Naive thymus-derived CD4-positive, alpha-beta T cell (primary cell): Measurements from ENCODE around the gene ZNF274. TPM values are rescaled to one million over a fixed set of nuclear protein-coding genes. Genes with fewer than 3 reads are reported as not detected.

Experiments
- ATAC-seq: fragments of 150-1000 bp; cut with Tn5 transposase; 2 replicates; pipeline ENCODE4 v1.10.0; 2021; ENCODE audit warnings: mild to moderate bottlenecking, moderate library complexity
- CTCF ChIA-PET: fragments of 350-600 bp; sonication (Branson Sonifier 250); formaldehyde crosslinking; loops from one replicate; lab custom pipeline; 2021; ENCODE audit warnings: antibody characterized with exemption; lab: Charles Lee
- POLR2A ChIA-PET: fragments of 350-600 bp; sonication (Branson Sonifier 250); formaldehyde crosslinking; loops from one replicate; lab custom pipeline; 2021; ENCODE audit warnings: antibody characterized with exemption, inconsistent platforms; lab: Charles Lee
- DNase-seq, 9 donors: peaks; one replicate each; pipeline versions ENCODE4 v3.0.0 to v3.0.0-alpha.2; 2020 to 2022; ENCODE audit warnings: mixed read lengths in 1 of 9
- H3K27ac ChIP-seq: one replicate; pipeline ENCODE4 v1.7.0; 2013; ENCODE audit warnings: mild to moderate bottlenecking, low read depth, low read length, moderate library complexity
- H3K27me3 ChIP-seq, 2 donors: one replicate each; pipeline ENCODE4 v1.7.0; 2013; ENCODE audit warnings: low read length in 2 of 2, mild to moderate bottlenecking in 2 of 2, moderate library complexity in 2 of 2; ENCODE audit not compliant: control insufficient read depth in 2 of 2, insufficient read depth in 2 of 2
- H3K36me3 ChIP-seq, 3 experiments: 1 replicate in 2 of 3; 2 replicates in 1 of 3; pipeline ENCODE4 v1.7.0; 2013; ENCODE audit warnings: low read length in 3 of 3, mild to moderate bottlenecking in 3 of 3, moderate library complexity in 1 of 3; ENCODE audit not compliant: insufficient read depth in 3 of 3, control insufficient read depth in 2 of 3
- H3K4me1 ChIP-seq, 2 donors: one replicate each; pipeline ENCODE4 v1.7.0; 2013; ENCODE audit warnings: low read length in 2 of 2, mild to moderate bottlenecking in 2 of 2, moderate library complexity in 1 of 2; ENCODE audit not compliant: control insufficient read depth in 2 of 2, insufficient read depth in 2 of 2
- H3K4me3 ChIP-seq: 2 replicates; pipeline ENCODE4 v1.7.0; 2013; ENCODE audit warnings: mild to moderate bottlenecking, low read length
- H3K9me3 ChIP-seq, 3 experiments: 1 replicate in 2 of 3; 2 replicates in 1 of 3; pipeline ENCODE4 v1.7.0; 2013; ENCODE audit warnings: low read length in 3 of 3; ENCODE audit not compliant: control insufficient read depth in 2 of 3
- H3K27ac Mint-ChIP-seq, 9 donors: one replicate each; pipeline ENCODE4 v1.8.0; 2020 to 2022; ENCODE audit warnings: mixed read lengths in 9 of 9, mild to moderate bottlenecking in 8 of 9, moderate library complexity in 5 of 9, inconsistent platforms in 2 of 9
- H3K27me3 Mint-ChIP-seq, 5 donors: one replicate each; pipeline ENCODE4 v1.8.0; 2021 to 2022; ENCODE audit warnings: mixed read lengths in 5 of 5, mild to moderate bottlenecking in 1 of 5
- H3K36me3 Mint-ChIP-seq, 5 donors: one replicate each; pipeline ENCODE4 v1.8.0; 2020 to 2022; ENCODE audit warnings: mixed read lengths in 5 of 5, mild to moderate bottlenecking in 3 of 5, inconsistent platforms in 1 of 5
- H3K4me1 Mint-ChIP-seq, 7 donors: one replicate each; pipeline ENCODE4 v1.8.0; 2020 to 2022; ENCODE audit warnings: mixed read lengths in 7 of 7, mild to moderate bottlenecking in 3 of 7, inconsistent platforms in 1 of 7
- H3K4me3 Mint-ChIP-seq, 10 donors: one replicate each; pipeline ENCODE4 v1.8.0; 2020 to 2022; ENCODE audit warnings: mild to moderate bottlenecking in 10 of 10, mixed read lengths in 10 of 10, moderate library complexity in 6 of 10, inconsistent platforms in 2 of 10
- H3K9me3 Mint-ChIP-seq, 11 donors: one replicate each; pipeline ENCODE4 v1.8.0; 2020 to 2022; ENCODE audit warnings: mixed read lengths in 11 of 11, mild to moderate bottlenecking in 4 of 11, inconsistent platforms in 1 of 11, moderate library complexity in 1 of 11
- intact Hi-C, 2 donors: fragments of 100-400 bp; cut with micrococcal nuclease; formaldehyde crosslinking; loops; one replicate each; pipeline ENCODE4 v1.15.1; 2023
- polyA plus RNA-seq, 2 donors: library from polyadenylated mRNA; unstranded; fragments of 300-500 nt; fragmentation: Illumina TruSeq; gene quantifications; one replicate each; pipeline ENCODE4 v1.2.3, GENCODE V29; 2021
- total RNA-seq, 6 experiments: library from RNA in 5 of 6; stranded (reverse) in 5 of 6; gene quantifications; 1 replicate in 5 of 6; 2 replicates in 1 of 6; pipeline ENCODE4 v1.2.3 and lab custom pipeline; 2021 to 2026

ZNF274 gene
- total and polyA plus RNA-seq, 7 experiments from 2014 or later = 20.1 to 91.1 (median 52.7) TPM

DNA sequence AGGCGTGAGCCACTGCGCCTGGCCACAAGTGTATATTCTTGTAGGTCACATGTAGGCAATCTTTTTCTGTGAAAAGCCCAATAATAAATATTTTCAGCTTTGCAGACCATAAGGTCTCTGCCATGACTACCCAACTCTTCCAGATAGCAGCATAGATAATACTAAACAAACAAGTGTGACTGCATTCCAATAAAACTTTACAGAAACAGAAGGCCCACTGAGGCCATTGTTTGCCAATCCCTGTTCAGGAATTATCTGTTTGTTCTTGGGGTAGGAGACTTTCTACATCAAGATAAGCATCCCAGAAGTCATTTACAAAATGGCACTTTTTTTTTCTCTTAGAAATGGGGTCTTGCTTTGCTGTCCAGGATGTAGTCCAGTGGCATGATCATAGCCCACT, 29.5 kb upstream of the ZNF274 start:
- ATAC-seq = no peak
- Histone ChIP-seq H3K27me3 (no peaks in the 10 kb centered on the region), H3K4me3 (no peak overlapping the region), H3K9me3 (no peaks in the 10 kb centered on the region), H3K4me1 (peaks cover 10 to 19% of the 10 kb centered on the region in 2 donors), H3K27ac (no peak overlapping the region), H3K36me3 (peaks cover 0 to 9% (median 0%) of the 10 kb centered on the region in 3 experiments)
- CTCF ChIA-PET = no interaction called here
- Mint-ChIP-seq H3K9me3 (peaks cover 3 to 44% (median 9%) of the 10 kb centered on the region in 11 donors), H3K27me3 (no peaks in the 10 kb centered on the region), H3K4me3 (peak overlapping the region in 7 of 10 donors; percentile 6 to 86 (median 44)), H3K27ac (no peak overlapping the region), H3K36me3 (peaks cover 4 to 13% (median 8%) of the 10 kb centered on the region in 5 donors), H3K4me1 (peaks cover 11 to 41% (median 27%) of the 10 kb centered on the region in 7 donors)
- DNase-seq = no peak
- POLR2A ChIA-PET = interaction anchor here (0.9 to 1.1 kb wide), 2 partner anchors 30 to 150 kb away, joined by 3 to 4 read pairs; partner anchors contain the start of gene ZNF274
- intact Hi-C loops = loop anchor here (5.0 to 10.0 kb wide), 7 partner anchors 151 to 1839 kb away; partner anchors contain the start of genes ZNF416 (in 1 of the 2), ZNF419 (in 1 of the 2), ZNF583 (in 1 of the 2) and ZNF606 (in 1 of the 2)

DNA sequence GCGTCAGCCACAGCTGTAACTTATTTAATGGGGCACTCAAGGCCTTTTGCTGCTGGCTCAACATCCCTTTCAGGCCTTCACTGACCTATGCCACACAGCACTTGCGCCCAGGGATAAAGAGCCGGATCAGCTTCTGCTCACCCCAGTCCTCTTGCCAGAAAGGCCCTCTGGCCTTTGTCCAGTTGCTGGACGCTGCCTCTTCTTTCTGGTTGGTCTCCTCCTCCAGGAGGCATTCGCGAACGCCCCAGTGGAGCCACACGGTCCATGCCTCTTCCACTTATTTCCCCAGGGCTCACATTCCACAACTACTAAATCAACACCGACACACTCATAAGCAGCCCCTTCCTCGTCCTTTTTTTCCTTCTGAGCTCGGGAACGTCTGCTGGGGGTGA, 28.6 kb upstream of the ZNF274 start:
- Histone ChIP-seq H3K4me3 (peak overlapping the region; percentile 97), H3K9me3 (no peaks in the 10 kb centered on the region), H3K36me3 (peaks cover 0 to 9% (median 0%) of the 10 kb centered on the region in 3 experiments), H3K27ac (peak overlapping the region; percentile 99), H3K4me1 (peaks cover 10 to 19% of the 10 kb centered on the region in 2 donors), H3K27me3 (no peaks in the 10 kb centered on the region)
- ChIA-PET POLR2A (interaction anchor here (0.6 to 1.1 kb wide), 4 partner anchors 29 to 183 kb away, joined by 3 to 4 read pairs (median 3); no protein-coding TSS in a partner anchor), CTCF (no interaction called here)
- H3K4me3 Mint-ChIP-seq = peak overlapping the region; percentile 68 to 90 (median 84)
- peaks cover 11 to 39% (median 26%) of the 10 kb centered on the region in 7 donors for H3K4me1 Mint-ChIP-seq
- peaks cover 2 to 13% (median 4%) of the 10 kb centered on the region in 5 donors for H3K36me3 Mint-ChIP-seq
- intact Hi-C loops = loop anchor here (1.0 to 10.0 kb wide), 12 partner anchors 55 to 1839 kb away; partner anchors contain the start of genes ZNF416 (in 2 of the 2), ZNF776 (in 2 of the 2), ZNF419 (in 1 of the 2) and ZNF470 (in 1 of the 2)
- DNase-seq (peak in 2 of 9 donors; percentile 3 to 6), ATAC-seq (no peak)
- H3K27ac Mint-ChIP-seq = peak overlapping the region in 8 of 9 donors; percentile 28 to 75 (median 68)
- peaks cover 3 to 43% (median 8%) of the 10 kb centered on the region in 11 donors for H3K9me3 Mint-ChIP-seq
- H3K27me3 Mint-ChIP-seq = no peaks in the 10 kb centered on the region

DNA sequence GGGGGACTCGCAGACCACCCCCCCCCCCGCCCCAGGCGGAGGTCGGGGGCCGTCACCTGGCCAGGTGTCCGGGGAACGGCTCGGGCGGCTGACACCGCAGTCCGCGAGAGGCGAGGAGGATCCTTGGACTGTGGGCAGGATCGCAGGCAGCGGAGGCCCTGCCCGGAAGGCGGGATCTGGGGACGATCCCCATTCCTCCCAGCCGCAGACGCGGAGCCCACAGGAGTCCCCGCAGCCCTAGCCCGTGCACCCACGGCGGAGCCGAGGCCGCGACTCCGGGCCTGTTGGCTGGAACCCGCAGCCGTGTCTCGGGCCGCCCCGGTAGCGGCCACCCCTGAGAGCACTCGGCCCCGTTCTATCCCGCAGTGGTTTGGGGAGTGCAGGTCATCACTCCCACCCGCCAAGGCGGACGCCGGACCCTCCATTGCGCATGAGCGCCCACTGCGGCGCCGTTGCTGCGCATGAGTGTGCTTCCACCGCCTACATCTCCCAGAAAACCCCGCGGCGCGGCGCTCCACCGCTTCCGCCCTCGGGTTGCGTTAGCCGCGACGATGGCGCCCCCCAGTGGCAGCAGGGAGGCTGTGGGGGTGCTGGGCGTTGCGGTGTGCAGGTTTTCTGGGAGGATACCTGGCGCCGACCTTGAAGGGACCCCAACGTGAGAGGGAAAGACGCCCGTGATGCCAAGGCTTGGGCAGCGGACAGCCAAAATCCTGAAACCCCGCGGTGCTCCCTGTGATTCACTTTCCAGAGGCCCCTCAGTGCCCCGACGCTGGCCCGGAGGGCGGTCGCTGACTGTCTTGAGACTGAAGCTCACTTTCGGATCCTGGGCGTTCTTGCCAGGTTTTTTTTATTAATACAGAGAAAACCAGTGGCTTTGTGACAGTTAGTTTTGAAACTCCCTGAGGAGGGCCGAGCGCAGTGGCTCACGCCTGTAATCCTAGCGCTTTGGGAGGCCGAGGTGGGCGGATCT, 27.9 kb upstream of the ZNF274 start:
- intact Hi-C loops = loop anchor here (1.0 to 10.0 kb wide), 29 partner anchors 28 to 1903 kb away; partner anchors contain the start of genes ERVK3-1 (in 2 of the 2), ZNF416 (in 2 of the 2), ZNF749 (in 2 of the 2) and ZNF776 (in 2 of the 2)
- Histone ChIP-seq H3K4me3 (peak overlapping the region; percentile 97), H3K36me3 (peaks cover 0 to 9% (median 0%) of the 10 kb centered on the region in 3 experiments), H3K9me3 (peaks cover 0 to under 1% (median 0%) of the 10 kb centered on the region in 3 experiments), H3K27ac (peak overlapping the region; percentile 99), H3K27me3 (no peaks in the 10 kb centered on the region), H3K4me1 (peaks cover 8 to 13% of the 10 kb centered on the region in 2 donors)
- H3K4me3 Mint-ChIP-seq = peak overlapping the region; percentile 72 to 90 (median 84)
- ChIA-PET POLR2A (interaction anchor here (0.6 to 1.0 kb wide), 6 partner anchors 29 to 748 kb away, joined by 3 to 4 read pairs (median 3); partner anchors contain the start of genes ZBTB45 and ZNF416), CTCF (interaction anchor here (0.6 to 0.7 kb wide), 2 partner anchors 336 to 749 kb away, joined by 3 to 4 read pairs; no protein-coding TSS in a partner anchor)
- H3K27ac Mint-ChIP-seq = peak overlapping the region; percentile 52 to 80 (median 73)
- no peaks in the 10 kb centered on the region for H3K27me3 Mint-ChIP-seq
- peaks cover 0 to 11% (median 4%) of the 10 kb centered on the region in 5 donors for H3K36me3 Mint-ChIP-seq
- peak; percentile 98 for ATAC-seq
- peaks cover 6 to 33% (median 19%) of the 10 kb centered on the region in 7 donors for H3K4me1 Mint-ChIP-seq
- peaks cover 0 to 40% (median 7%) of the 10 kb centered on the region in 11 donors for H3K9me3 Mint-ChIP-seq
- DNase-seq = peak; percentile 92 to 100 (median 98)

DNA sequence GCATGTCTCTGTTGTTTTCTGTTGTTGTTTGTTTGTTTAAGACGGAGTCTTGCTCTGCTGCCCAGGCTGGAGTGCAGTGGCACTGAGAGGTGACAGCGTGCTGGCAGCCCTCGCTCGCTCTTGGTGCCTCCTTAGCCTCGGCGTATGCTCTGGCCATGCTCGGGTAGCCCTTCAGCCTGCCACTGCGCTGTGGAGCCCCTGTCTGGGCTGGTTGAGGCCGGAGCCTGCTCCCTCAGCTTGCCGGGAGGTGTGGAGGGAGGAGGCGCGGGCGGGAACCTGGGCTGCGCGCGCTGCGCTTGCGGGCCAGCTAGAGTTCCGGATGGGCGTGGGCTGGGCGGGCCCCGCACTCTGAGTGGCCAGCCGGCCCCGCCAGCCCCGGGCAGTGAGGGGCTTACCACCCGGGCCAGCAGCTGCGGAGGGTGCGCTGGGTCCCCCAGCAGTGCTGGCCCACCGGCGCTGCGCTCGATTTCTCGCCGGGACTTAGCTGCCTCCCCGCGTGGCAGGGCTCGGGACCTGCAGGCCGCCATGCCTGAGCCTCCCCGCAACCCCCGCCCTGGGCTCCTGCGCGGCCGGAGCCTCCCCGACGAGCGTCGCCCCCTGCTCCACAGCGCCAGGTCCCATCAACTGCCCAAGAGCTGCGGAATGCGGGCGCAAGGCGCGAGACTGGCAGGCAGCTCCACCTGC, 25.7 kb upstream of the ZNF274 start:
- Mint-ChIP-seq H3K27ac (no peak overlapping the region), H3K4me1 (peaks cover 3 to 17% (median 6%) of the 10 kb centered on the region in 7 donors), H3K27me3 (no peaks in the 10 kb centered on the region), H3K36me3 (peaks cover 0 to 9% (median 4%) of the 10 kb centered on the region in 5 donors), H3K9me3 (peaks cover 0 to 43% (median 12%) of the 10 kb centered on the region in 11 donors), H3K4me3 (no peak overlapping the region)
- Histone ChIP-seq H3K4me1 (peaks cover 4 to 7% of the 10 kb centered on the region in 2 donors), H3K27me3 (no peaks in the 10 kb centered on the region), H3K27ac (no peak overlapping the region), H3K4me3 (no peak overlapping the region), H3K9me3 (peaks cover 0 to 11% (median 6%) of the 10 kb centered on the region in 3 experiments), H3K36me3 (peaks cover 0 to 5% (median 0%) of the 10 kb centered on the region in 3 experiments)
- DNase-seq (no peak), ATAC-seq (no peak)
- ChIA-PET CTCF (interaction anchor here (0.7 kb wide), 1 partner anchor 329 kb away, joined by 3 read pairs; no protein-coding TSS in a partner anchor), POLR2A (no interaction called here)
- intact Hi-C loops = loop anchor here (5.0 to 10.0 kb wide), 4 partner anchors 582 to 1905 kb away; partner anchors contain the start of genes ZNF416 (in 1 of the 2), ZNF71 (in 1 of the 2) and ZSCAN5A (in 1 of the 2)

DNA sequence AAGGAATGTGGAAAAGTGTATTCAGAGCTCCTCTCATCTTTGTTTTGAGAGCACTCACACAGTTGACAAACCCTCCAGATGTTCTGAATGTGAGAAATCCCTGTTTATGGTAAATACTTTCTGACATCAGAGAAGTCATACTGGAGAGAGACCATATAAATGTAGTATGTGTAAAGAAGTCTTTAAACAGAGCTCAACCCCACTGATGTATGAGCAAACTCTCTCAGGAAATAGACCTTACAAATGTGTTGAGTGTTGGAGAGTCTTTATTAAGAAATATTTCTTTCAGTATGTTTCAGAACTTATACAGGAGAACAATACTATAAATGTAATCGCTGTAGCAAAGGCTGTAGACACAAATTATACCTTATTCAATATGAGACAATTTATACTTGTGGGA, 16.6 kb upstream of the ZNF274 start:
- Histone ChIP-seq H3K4me1 (no peaks in the 10 kb centered on the region), H3K9me3 (peaks cover 4 to 92% (median 22%) of the 10 kb centered on the region in 3 experiments), H3K4me3 (no peak overlapping the region), H3K36me3 (no peaks in the 10 kb centered on the region), H3K27ac (no peak overlapping the region), H3K27me3 (no peaks in the 10 kb centered on the region)
- CTCF ChIA-PET = no interaction called here
- no peak overlapping the region for H3K4me3 Mint-ChIP-seq
- POLR2A ChIA-PET = no interaction called here
- DNase-seq (no peak), ATAC-seq (no peak)
- no peak overlapping the region for H3K27ac Mint-ChIP-seq
- intact Hi-C loops = no loop called here
- H3K36me3 Mint-ChIP-seq = peaks cover 11 to 25% (median 14%) of the 10 kb centered on the region in 5 donors
- peaks cover 0 to 4% (median 0%) of the 10 kb centered on the region in 5 donors for H3K27me3 Mint-ChIP-seq
- H3K9me3 Mint-ChIP-seq = peaks cover 13 to 90% (median 72%) of the 10 kb centered on the region in 11 donors
- H3K4me1 Mint-ChIP-seq = peaks cover 0 to 2% (median 0%) of the 10 kb centered on the region in 7 donors
